Measurements from ENCODE around the gene FA2H.
A peak's percentile ranks its signal among the peaks of the same experiment; 100 is the strongest.
"Not testable (repeated sequence)": the region's sequence is repeated elsewhere in the genome, so short reads cannot be mapped to it uniquely, and the experiment has no call there.

Gene FA2H

DNA sequence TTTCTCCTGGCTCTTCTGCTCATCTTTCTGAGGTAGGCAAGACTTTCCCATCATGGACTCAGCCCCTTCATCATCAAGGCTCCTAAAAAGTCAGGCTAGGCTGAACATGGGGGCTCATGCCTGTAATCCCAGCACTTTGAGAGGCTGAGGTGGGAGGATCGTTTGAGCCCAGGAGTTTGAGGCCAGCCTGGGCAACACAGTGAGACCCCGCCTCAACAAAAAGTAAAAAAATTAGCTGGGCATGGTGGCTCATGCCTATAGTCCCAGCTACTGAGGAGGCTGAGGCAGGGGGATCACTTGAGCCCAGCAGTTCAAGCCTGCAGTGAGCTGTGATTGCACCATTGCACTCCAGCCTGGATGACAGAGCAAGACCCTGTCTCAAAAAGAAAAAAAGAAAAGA is 52.5 kb downstream of the FA2H start:
- not testable (repeated sequence) for DNase-seq (ENCODE audit: low spot score)

GRCh38 chr16:74721716-74722115 is 52.9 kb downstream of the FA2H start:
- DNase-seq (ENCODE audit: low spot score): peak; percentile 5

- no peak for DNase-seq (ENCODE audit: low spot score)
These were observed 54.0 kb downstream of the FA2H start for GRCh38 chr16:74720579-74720978.

DNA sequence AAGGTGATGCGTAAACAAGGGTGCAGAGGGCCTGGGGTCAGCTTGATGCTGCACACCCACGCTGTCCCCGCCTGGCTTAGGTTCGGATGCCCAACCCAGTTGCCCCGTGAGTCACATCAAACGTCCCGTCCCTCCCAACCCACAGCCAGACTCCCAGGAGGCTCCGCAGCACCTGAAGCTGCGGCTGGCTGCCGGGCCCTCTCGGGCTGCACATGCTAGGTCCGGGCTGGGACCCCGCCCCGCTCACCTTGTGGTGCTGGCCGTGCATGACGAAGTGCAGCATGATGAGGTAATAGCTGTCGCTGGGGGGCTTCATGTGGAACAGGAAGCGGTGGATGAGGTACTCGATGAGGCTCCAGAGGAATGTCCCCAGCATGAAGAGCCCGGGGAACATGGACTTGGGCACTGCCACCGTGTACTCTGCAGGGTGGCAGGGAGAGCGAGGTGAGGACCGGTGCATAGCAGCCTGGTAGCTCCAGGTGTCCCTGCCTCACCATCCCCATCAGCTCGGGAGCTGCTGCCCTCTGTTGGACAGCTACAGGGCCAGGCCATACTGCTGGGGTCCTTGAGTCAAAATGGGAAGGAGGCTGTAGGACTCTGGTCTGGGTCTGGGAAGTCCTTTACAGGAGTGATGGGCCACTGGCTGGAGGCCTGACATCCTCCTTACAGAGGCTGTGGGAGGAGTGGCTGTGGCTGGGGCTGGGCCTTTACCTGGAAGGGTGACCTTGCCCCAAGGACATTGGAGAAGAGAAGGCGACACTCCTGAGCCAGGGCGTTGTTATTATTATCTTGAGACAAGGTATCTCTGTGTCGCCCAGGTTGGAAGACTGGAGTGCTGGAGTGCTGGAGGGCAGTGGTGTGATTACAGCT is 55.6 kb downstream of the FA2H start:
- peak; percentile 15 for DNase-seq (ENCODE audit: low spot score)

GRCh38 chr16:74718140-74718539 is 56.5 kb downstream of the FA2H start:
- DNase-seq (ENCODE audit: low spot score): peak; percentile 2

DNA sequence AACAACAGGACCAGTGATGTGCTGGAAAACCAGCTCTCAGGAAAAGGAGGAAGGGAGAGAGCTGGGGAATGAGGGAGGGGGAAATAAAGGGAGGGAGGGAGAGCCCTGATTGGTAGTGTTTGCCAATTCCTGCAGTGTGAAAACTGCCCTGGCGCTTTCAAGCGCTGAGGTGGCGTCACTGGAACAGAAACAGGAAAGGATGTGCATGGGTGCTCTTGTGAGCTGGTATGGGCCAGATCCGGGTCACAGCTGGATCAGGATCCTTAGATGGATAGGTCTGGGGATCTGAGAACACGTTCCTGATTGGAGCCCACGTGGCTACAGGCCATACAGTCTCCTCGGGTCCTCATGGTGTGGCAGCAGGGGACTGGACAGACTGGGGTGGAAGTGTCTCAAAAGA is 57.3 kb downstream of the FA2H start:
- DNase-seq (ENCODE audit: low spot score): no peak

GRCh38 chr16:74716355-74716754 is 58.3 kb downstream of the FA2H start:
- DNase-seq (ENCODE audit: low spot score): peak; percentile 13

GRCh38 chr16:74713876-74714275 is 60.7 kb downstream of the FA2H start:
- DNase-seq (ENCODE audit: low spot score): peak; percentile 2

DNA sequence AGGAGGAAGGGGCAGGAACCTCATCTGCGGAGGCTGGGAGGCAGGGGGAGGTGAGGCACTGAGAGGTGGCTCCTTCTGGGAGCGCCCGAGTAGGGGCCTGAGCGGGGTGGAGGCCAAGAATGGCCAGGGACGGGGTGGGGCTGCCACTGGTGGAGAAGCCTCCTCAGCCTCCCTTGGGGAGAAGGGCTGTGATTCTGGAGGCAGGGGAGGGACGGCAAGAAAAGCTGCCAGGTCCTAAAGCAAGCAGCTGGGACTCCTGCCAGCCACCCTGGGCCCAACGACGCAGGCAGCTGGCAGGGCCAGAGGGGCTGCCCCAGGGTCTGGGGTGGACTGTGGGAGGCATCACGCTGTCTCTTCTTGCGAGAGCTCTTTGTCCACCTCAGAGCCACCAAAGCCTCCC is 61.3 kb downstream of the FA2H start:
- DNase-seq (ENCODE audit: low spot score): peak; percentile 3

- peak; percentile 4 for DNase-seq (ENCODE audit: low spot score)
These were observed 62.7 kb downstream of the FA2H start for GRCh38 chr16:74711938-74712337.

DNA sequence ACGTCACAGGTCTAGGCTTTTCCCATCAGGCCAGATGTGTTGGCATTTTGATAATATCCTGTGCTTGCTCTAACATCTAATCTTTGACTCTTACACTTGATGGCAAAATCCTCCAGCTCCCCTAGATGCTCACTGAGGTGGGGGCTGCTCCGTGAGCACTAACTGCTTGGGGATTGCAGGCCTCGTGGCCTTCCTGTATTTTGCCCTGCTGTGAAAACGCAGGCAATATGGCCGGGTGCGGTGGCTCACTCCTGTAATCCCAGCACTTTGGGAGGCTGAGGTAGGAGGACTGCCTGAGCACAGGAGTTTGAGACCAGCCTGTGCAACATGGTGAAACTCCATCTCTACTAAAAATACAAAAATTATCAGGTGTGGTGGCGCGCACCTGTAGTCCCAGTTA is 64.2 kb downstream of the FA2H start:
- DNase-seq (ENCODE audit: low spot score): no peak

DNA sequence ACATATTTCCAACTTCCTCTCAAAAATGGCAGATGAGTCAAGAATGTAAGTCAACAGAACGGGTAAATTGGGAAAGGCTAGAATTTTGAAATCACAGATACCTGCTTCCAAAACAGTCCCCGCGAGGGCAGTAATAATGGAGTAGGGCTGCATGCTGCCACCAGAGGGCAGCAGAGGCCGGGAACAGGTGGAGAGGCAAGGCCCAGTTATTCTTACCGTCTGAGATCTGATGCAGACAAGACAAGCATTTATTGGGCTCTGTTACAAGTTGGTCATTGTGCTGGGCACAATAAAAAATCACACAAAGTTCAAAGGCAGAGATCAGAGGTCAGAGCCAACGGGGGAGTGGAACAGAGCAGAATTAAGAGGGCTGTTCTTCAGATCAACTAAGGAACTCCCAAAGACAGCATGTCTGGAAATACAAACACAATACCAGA is 65.2 kb downstream of the FA2H start:
- DNase-seq (ENCODE audit: low spot score): peak; percentile 85

- DNase-seq (ENCODE audit: low spot score): peak; percentile 60
These were observed 74.0 kb downstream of the FA2H start, which contains the start of gene MLKL for GRCh38 chr16:74700438-74701225. MLKL (minus strand) TSS chr16:74700862; CDS start chr16:74695757, 5,105 bp downstream.

DNA sequence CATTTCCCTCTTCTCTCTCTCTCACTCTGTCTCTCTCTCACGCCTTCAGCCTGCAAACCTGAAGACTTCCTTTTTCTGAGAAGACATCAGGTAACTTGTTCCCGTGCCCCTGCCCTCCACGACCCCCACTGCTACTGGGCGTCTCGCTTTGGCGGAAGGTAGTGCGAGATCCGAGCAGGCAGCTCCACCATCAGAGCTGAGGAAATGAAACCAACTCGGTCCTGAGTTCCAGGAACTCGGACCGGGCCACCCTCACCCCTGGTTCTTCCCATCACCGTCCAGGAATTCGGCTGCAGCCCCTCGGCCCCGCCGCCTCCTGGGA is 74.5 kb downstream of the FA2H start:
- DNase-seq (ENCODE audit: low spot score): peak; percentile 45

DNA sequence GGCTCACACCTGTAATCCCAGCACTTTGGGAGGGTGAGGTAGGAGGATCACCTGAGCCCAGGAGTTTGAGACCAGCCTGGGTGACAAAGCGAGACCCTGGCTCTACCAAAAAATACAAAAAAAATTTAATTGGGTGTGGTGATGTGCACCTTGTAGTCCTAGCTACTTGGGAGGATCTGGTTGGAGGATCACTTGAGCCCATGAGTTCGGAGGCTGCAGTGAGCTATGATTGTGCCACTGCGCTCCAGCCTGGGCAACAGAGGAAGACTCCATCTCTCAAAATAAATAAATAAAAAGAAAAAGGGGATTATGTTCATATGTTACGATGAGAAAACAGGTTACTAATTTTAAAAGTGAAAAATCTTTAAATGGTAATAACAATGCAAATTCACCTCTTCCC is 75.0 kb downstream of the FA2H start:
- DNase-seq (ENCODE audit: low spot score): no peak

DNA sequence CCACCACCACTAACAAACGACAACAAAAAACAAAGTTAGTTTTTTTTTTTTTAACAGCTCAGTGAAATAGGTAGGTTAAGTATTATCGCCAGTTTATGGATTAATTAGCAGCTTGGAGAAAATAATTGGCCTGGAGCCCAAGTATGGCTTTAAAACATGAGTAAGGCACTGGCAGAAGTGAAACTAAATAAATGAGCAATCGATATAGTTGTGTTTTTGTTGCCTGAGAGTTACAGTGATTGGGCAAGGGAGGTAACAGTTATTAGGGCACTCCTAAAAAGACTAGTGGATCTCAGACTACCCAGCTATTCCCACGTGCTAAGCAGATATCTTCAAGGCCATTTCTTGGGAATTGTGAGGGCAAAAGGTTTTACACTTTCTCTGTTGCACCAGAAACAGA is 76.4 kb downstream of the FA2H start:
- no peak for DNase-seq (ENCODE audit: low spot score)

DNA sequence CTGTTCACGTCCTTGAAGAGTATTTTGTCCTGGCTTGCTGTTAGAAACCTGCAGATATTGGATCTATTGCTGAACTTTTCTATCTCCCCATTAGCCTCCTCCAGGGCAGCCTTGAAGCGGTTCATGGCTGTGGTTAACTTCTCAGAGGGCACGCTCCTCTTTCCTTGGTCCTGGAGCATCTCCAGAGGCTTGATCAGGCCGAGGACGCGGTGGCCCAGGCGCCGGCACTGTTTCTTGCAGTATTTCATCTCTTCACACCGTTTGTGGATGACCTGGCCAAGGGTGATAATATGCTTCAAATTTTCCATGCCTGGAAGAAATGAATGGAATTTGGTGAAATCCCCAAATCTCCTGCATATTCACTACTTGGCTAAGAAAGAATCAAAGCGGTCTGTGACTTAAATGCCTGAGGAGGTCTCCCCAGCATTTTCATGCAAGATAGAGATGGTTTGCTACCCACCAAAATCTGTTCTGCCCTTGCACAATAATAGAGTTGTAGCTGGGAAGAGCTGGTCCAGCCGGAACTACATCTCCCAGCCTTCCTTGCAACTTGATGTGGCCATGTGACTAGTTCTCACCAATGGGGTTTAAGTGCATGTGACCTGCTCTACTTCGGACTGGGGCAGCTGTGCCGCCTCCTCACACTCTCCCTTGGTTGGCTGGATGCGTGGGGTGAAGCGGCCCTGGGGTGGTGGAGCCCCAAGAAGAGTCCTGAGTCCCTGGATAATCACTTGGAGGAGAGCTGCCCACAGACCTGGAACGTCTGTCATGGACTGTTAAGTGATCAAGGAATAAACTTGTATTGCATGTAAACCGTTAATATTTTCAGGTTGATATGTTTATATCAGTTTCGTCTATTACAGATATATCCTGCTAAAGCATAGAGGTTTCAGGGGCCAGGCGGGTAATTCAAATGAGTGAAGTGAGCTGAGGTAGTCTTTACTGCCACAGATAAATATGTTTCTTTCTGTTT is 78.9 kb downstream of the FA2H start:
- DNase-seq (ENCODE audit: low spot score): peak; percentile 95

- no peak for DNase-seq (ENCODE audit: low spot score)
These were observed 83.3 kb downstream of the FA2H start for GRCh38 chr16:74691093-74691855.

DNA sequence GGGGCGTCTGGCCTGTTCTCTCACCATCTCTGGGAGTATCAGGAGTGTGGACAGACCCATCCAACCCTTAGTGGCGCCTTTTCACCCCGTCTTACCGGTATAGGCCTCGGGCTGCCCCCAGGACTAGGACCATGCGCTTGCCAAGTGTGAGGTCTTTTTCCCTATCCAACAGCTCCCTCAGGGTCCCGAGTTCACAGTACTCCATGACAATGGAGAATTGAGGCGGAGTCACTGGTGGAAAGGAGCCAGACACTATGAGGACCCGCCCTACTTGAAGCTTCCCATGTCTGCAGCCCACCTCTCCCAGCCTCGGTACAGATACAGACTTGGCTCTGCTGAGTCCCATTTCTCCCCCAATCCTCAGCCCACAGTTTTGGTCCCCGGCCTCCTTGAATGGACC is 92.1 kb downstream of the FA2H start:
- peak; percentile 33 for DNase-seq (ENCODE audit: low spot score)

DNA sequence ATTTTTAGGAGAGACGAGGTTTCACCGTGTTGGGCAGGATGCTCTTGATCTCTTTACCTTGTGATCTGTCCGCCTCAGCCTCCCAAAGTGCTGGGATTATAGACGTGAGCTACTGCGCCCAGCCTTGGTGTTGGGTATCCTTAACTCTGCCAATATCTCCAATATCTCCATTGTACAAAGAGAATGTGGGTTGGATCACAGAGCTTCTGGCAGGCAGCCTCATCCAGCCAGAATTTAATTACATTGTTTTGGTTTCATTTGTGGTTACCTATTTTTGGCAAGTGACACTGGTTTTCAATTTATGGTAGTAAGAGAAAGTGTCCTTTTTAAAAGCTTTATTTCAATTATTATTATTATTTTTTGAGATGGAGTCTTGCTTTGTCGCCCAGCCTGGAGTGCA is 93.9 kb downstream of the FA2H start:
- DNase-seq (ENCODE audit: low spot score): no peak

GRCh38 chr16:74679983-74680382 is 94.6 kb downstream of the FA2H start:
- DNase-seq (ENCODE audit: low spot score): no peak
